RWPE1 (cell line): ENCODE results near the gene TAS2R8.

ENCODE experiments used
- CTCF ChIA-PET: fragments of 350-600 bp; sonication (Branson Sonifier 250); formaldehyde crosslinking; extraction: SDS; loops from one replicate; lab custom pipeline; 2021; lab: Yijun Ruan, JAX
- POLR2A ChIA-PET: fragments of 400-600 bp; formaldehyde crosslinking; extraction: SDS; loops from one replicate; lab custom pipeline; 2020; ENCODE audit warnings: antibody characterized with exemption; ENCODE audit not compliant: low non-redundant PET; lab: Yijun Ruan, JAX
- DNase-seq: peaks from one replicate; pipeline ENCODE4 v3.0.0; 2012; ENCODE audit warnings: low spot score
- H3K27ac ChIP-seq: fragments of 450-650 bp; 2 replicates; pipeline ENCODE4 v1.5.1; 2017
- TF ChIP-seq, protein P1 (sequence below): fragments of 450-650 bp; conservative IDR thresholded peaks from 2 replicates; pipeline ENCODE4 v1.5.1; 2017; ENCODE audit warnings: low read depth, mild to moderate bottlenecking

Gene TAS2R8

DNA sequence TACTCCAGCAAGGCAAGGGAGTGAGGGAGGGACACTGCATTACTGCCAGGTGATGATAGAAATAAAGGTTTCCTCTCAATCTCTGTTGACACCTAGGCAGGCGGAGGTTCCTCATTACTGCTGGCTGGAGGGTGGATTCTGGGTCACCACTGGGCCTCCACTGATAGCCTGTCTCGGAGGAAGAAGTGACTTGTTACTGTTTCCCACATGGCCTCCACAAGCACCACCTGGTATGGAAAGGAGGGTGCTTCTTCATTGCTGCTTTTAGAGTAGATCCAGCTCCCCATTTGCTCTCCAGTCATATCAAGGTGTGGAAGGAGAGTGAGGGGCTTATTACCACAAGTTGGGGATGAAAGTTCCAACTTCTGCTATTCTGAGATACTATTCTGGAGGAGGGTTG, 35.8 kb upstream of the TAS2R8 start:
- ChIA-PET POLR2A (no interaction called here), CTCF (interaction anchor here (0.7 kb wide), 1 partner anchor 1314 kb away, joined by 3 read pairs; no protein-coding TSS in a partner anchor)
- no peak overlapping the region for H3K27ac ChIP-seq
- no peak for DNase-seq
- TF ChIP-seq, protein P1, sequence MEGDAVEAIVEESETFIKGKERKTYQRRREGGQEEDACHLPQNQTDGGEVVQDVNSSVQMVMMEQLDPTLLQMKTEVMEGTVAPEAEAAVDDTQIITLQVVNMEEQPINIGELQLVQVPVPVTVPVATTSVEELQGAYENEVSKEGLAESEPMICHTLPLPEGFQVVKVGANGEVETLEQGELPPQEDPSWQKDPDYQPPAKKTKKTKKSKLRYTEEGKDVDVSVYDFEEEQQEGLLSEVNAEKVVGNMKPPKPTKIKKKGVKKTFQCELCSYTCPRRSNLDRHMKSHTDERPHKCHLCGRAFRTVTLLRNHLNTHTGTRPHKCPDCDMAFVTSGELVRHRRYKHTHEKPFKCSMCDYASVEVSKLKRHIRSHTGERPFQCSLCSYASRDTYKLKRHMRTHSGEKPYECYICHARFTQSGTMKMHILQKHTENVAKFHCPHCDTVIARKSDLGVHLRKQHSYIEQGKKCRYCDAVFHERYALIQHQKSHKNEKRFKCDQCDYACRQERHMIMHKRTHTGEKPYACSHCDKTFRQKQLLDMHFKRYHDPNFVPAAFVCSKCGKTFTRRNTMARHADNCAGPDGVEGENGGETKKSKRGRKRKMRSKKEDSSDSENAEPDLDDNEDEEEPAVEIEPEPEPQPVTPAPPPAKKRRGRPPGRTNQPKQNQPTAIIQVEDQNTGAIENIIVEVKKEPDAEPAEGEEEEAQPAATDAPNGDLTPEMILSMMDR: no peak

DNA sequence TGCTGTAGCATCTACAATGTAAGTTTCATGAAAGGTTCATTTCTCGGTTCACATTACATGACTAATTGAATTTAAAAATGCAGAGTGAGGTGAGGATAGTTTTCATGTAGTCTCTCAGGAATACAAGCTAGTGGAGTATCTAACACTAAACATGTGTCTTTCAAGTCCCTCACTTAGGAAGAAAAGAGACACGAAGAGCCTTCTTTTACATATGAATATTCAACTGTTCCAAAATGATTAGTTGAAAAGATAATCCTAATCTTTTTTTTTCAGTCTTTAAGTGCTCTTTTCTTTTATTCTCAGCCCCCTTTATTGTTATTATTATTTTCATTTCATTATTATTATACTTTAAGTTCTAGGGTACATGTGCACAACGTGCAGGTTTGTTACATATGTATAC, 31.4 kb upstream of the TAS2R8 start:
- no peak for DNase-seq
- POLR2A ChIA-PET: no interaction called here
- H3K27ac ChIP-seq: no peak overlapping the region
- TF ChIP-seq, protein P1: no peak
- CTCF ChIA-PET: no interaction called here

DNA sequence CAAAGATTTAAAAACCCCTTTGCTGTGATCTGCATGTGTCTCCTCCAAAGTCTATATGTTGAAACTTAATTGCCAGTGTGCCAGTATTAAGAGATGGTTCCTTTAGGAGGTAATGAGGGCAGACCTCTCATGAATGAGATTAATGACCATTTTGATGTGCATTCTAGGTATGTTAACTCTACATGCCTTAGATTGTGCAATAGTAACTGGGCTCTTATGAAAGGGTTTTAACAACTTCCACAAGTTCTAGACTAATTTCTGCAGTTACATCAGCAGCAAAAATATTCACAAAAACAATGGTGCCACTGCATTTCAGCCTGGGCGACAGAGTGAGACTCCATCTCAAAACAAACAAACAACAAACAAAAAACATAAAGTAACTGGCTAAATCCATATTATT, 22.9 kb upstream of the TAS2R8 start:
- DNase-seq: no peak
- CTCF ChIA-PET: no interaction called here

DNA sequence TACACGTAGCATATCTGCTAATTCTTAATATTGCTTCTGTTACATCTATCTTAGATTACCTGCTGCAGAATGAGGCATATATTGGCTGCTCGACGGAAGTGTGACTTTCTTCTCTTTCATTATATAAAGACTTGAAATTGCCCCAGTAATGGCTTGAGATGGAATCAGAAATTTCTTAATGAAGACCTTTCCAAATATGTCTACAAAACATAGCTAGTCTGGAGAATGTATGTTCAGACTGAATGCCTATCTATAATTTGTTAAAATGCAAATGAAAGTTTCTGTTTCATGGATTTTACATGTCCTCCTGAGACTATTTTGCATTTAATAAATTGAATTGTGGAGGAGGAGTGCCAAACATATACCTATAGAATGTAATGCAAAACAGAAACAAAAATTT, 19.2 kb upstream of the TAS2R8 start, which contains the start of gene TAS2R10:
Gene TAS2R10 (minus strand): TSS at position 101 of the 400 bp plus-strand sequence. CDS start 89 bp downstream, at position 12.
- POLR2A ChIA-PET: no interaction called here
- CTCF ChIA-PET: no interaction called here
- H3K27ac ChIP-seq: no peak within 1 kb of the TSS
- TF ChIP-seq, protein P1: no peak
- DNase-seq: no peak

More for the DNA sequence above, 22.9 kb upstream of the TAS2R8 start:
- no peak overlapping the region for H3K27ac ChIP-seq
- POLR2A ChIA-PET: no interaction called here
- TF ChIP-seq, protein P1: no peak

DNA sequence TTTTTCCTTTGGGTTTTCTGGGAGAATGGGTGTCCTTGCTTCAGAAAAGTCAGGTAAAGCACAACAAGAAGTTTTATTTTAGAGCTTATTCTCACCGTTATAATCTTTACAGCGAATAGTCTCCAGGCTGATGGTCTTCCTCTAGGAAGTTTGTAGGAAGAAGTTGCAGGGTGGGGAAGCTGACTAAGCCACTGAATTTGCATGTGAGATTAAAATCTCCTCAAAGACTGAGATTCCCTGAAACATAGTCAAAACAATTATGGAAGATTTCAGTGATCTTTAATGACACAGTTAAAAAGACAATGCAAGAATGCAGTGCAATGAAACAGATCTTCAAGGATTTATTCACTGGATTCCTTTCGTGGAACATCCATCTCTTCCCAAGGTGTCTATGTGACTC, 17.9 kb upstream of the TAS2R8 start:
- H3K27ac ChIP-seq: no peak overlapping the region
- TF ChIP-seq, protein P1: no peak
- CTCF ChIA-PET: no interaction called here
- POLR2A ChIA-PET: no interaction called here
- DNase-seq: no peak

DNA sequence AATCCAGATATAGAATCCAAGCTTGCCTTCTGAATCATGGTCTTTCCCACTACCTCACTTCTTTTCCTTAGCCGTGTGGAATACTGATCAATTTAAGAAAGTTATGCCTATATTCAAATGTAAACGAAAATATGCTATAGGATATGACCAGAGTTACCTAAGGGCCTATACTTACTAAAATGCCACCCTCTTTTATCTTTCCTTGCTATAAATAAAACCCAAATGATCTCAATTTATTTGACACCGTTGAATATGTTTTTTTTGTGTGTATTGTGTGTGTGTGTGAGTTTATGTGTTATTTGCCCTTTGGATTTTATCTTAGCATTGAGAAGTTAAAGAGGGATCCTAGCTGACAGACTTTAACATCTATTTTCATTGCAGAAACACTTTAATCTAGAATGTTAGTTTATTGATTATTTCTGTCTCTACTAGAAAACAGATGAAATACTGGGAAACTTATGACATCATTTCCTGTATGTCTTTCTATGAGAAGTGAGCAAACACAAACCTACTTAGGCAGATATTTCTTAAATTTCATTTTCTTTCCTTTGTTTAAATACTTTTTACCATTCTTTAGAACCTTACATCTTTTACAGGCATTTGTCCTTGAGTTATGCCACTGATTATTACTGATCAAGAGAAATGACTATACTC, 4.9 kb upstream of the TAS2R8 start:
- ChIA-PET CTCF (no interaction called here), POLR2A (no interaction called here)
- no peak overlapping the region for H3K27ac ChIP-seq
- TF ChIP-seq, protein P1: no peak
- no peak for DNase-seq
